Skeletal muscle tissue (tissue), 4 donors: ENCODE data around the gene CALHM1. TPM values are rescaled to one million over a fixed set of nuclear protein-coding genes. Genes with fewer than 3 reads are reported as not detected.
"Not testable (repeated sequence)": the region's sequence is repeated elsewhere in the genome, so short reads cannot be mapped to it uniquely, and the experiment has no call there.

Experiments used
- H3K27ac ChIP-seq: one replicate; pipeline ENCODE4 v1.7.0; 2013; ENCODE audit warnings: mild to moderate bottlenecking, low read depth, low read length, inconsistent platforms
- H3K27me3 ChIP-seq, 3 donors: one replicate each; pipeline ENCODE4 v1.7.0; 2013; ENCODE audit warnings: low read length in 3 of 3; ENCODE audit not compliant: control insufficient read depth in 3 of 3, insufficient read depth in 3 of 3
- H3K36me3 ChIP-seq, 3 donors: one replicate each; pipeline ENCODE4 v1.7.0; 2013; ENCODE audit warnings: low read length in 3 of 3; ENCODE audit not compliant: control insufficient read depth in 3 of 3, insufficient read depth in 3 of 3
- H3K4me1 ChIP-seq, 3 donors: one replicate each; pipeline ENCODE4 v1.7.0; 2013; ENCODE audit warnings: low read length in 3 of 3, mild to moderate bottlenecking in 3 of 3; ENCODE audit not compliant: control insufficient read depth in 3 of 3, insufficient read depth in 3 of 3
- H3K4me3 ChIP-seq, 3 donors: one replicate each; pipeline ENCODE4 v1.7.0; 2013; ENCODE audit warnings: low read length in 3 of 3
- H3K9ac ChIP-seq, 3 donors: one replicate each; pipeline ENCODE4 v1.7.0; 2013; ENCODE audit warnings: low read length in 3 of 3, mild to moderate bottlenecking in 3 of 3, moderate library complexity in 2 of 3, low read depth in 1 of 3
- H3K9me3 ChIP-seq, 3 donors: one replicate each; pipeline ENCODE4 v1.7.0; 2013; ENCODE audit warnings: low read length in 3 of 3; ENCODE audit not compliant: control insufficient read depth in 3 of 3
- total RNA-seq: library from RNA; depleted of rRNA; stranded (reverse); fragments of >200 nt; gene quantifications from one replicate; pipeline ENCODE4 v1.2.3, GENCODE V29; 2014
- donor health status: Osteomylitis.

The CALHM1 gene
- total RNA-seq, 1 donor from 2014 or later = not detected

- H3K27ac ChIP-seq, H3K36me3 ChIP-seq, H3K27me3 ChIP-seq, H3K4me1 ChIP-seq, H3K4me3 ChIP-seq, H3K9me3 ChIP-seq, H3K9ac ChIP-seq: not testable (repeated sequence)
Measured at GRCh38 chr10:103486635-103487409, 28.1 kb upstream of the CALHM1 start.

DNA sequence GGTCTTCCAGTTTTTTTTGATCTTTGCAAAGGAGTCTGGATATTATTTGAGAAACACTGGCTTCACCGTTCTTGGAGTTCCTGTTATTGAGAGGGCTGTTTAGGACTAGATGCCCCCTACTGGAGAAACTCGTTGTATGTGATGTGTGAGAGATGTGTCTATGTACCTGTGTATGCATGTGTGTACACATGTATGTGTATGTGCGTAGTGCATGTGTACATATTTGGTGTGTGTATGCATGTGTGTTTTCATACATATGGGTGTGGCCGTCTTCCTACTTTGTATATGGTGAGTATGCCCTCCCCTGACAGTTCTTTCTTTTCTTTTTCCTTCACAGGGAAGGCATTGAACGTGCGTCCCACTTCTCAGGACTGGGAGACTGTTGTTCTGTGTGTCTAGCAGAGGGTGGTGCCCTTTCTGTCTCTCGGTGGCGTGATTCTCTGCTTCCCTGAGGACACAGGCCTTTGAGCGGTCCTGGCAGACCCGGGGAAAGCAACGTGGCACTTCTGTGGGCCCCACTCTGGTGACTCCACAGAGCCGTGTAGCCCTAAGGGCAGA, 23.4 kb upstream of the CALHM1 start:
- Histone ChIP-seq H3K9me3 (no peaks in the 10 kb centered on the region), H3K36me3 (no peaks in the 10 kb centered on the region), H3K4me3 (no peak overlapping the region), H3K9ac (no peak overlapping the region), H3K4me1 (peaks cover 0 to 6% (median 2%) of the 10 kb centered on the region in 3 donors), H3K27ac (no peak overlapping the region), H3K27me3 (no peaks in the 10 kb centered on the region)

DNA sequence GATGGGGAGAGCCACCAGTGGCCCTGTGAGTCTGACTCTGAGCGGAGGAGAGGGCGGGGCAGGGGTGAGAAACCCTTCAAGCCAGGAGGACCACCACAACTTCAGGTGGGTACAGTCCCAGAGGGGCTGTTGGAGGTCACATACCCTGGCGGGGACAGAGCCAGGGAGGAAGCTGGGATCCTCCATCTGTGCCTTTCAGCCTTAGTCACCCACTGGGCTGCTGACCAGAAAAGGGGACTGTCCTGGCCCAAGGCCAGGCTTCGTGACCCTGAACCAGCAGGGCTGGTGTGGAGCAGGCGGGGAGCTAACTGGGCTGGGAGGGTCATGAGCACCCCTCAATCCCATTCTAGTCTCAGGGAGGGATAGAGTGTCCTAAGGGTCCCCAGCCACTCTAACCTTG, 21.8 kb upstream of the CALHM1 start:
- no peaks in the 10 kb centered on the region for H3K36me3 ChIP-seq
- no peak overlapping the region for H3K4me3 ChIP-seq
- no peak overlapping the region for H3K27ac ChIP-seq
- H3K4me1 ChIP-seq = peaks cover 0 to 6% (median 0%) of the 10 kb centered on the region in 3 donors
- no peaks in the 10 kb centered on the region for H3K27me3 ChIP-seq
- no peaks in the 10 kb centered on the region for H3K9me3 ChIP-seq
- no peak overlapping the region for H3K9ac ChIP-seq

DNA sequence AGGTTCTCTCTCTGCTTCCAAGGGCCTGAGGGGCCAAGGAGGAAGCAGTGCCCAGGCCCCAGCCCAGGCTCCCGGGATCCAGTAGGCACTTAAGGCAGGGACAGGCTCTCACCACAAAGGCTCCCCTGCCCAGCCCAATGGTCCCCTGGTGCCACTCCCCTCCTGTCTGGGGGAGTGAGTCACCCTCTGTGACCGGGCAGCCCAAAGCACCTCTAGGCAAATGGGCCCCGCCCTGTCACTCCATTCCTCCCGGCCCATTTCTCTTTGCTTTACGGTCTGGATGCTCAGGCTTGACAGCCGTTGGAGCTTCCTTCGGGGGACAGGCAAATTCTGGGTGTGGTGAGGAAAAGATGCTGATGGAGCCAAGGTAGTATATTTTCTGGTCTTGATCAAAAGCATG, 20.4 kb upstream of the CALHM1 start, which contains the start of gene CALHM3:
CALHM3 (minus strand) TSS at position 106 of the 400 bp plus-strand sequence. CDS start 208 bp downstream, outside the sequence.
- Histone ChIP-seq H3K36me3 (no peaks in the 10 kb centered on the region), H3K4me1 (peaks cover 0 to 6% (median 0%) of the 10 kb centered on the region in 3 donors), H3K9ac (no peak within 1 kb of the TSS), H3K9me3 (no peaks in the 10 kb centered on the region), H3K27ac (no peak within 1 kb of the TSS), H3K4me3 (no peak within 1 kb of the TSS), H3K27me3 (no peaks in the 10 kb centered on the region)

DNA sequence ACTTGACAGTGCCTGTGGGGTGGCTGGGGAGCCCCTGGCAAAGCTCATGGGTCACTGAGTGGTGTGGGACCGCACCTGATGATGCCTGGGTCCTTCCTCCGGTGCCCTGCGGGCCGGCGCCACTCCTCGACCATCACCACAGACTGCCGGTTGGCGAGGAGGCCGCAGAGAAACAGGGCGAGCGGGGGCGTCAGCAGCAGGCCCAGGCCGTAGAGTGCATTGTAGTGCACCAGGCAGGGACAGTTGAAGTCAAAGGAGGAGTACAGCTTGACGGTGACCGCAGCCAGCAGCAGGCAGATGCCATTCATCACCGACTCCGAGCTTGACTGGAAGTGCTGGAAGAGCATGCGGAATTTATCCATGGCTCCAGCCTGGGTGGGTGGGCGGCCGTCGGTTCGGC, 20.0 kb upstream of the CALHM1 start:
- no peak overlapping the region for H3K4me3 ChIP-seq

DNA sequence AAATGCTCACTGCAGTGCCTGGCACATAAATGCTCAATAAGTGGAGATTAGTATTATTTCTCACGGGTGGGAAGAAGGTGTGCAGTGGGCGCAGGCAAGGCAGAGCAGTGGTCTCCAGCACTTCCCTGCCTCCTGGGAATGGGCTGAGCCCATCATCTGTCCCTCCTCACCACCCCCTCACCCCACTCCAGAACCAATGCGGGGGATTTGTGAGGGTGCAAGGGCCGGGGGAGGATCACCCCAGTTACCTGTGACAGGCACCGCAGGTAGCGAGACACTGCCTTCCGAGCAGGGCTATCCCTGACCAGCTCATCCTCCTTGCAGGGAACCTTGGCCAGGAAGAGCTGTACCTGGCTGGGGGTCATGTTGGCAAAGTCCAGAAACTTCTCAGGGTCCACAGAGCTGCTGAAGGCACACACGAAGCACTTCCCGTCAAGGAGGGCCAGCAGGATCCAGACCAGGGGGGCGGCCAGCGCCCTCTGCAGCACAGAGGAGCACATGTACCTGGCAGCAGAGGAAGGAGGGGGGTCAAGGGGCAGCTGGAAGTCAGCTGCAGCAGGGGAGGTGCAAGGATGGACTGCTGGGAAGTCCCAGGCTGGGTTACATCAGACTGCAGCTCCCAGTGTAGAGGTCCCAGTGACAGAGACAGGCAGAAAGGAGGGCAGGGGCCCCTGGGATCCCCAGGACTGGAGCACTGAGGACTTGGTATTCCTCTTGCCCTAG, 17.5 kb upstream of the CALHM1 start:
- Histone ChIP-seq H3K9ac (no peak overlapping the region), H3K9me3 (no peaks in the 10 kb centered on the region), H3K36me3 (no peaks in the 10 kb centered on the region), H3K27ac (no peak overlapping the region), H3K4me3 (no peak overlapping the region), H3K27me3 (no peaks in the 10 kb centered on the region), H3K4me1 (peaks cover 0 to 6% (median 5%) of the 10 kb centered on the region in 3 donors)

More for the DNA sequence above, 20.0 kb upstream of the CALHM1 start:
- Histone ChIP-seq H3K27ac (no peak overlapping the region), H3K9me3 (no peaks in the 10 kb centered on the region), H3K4me1 (peaks cover 0 to 6% (median 0%) of the 10 kb centered on the region in 3 donors), H3K9ac (no peak overlapping the region), H3K36me3 (no peaks in the 10 kb centered on the region), H3K27me3 (no peaks in the 10 kb centered on the region)

DNA sequence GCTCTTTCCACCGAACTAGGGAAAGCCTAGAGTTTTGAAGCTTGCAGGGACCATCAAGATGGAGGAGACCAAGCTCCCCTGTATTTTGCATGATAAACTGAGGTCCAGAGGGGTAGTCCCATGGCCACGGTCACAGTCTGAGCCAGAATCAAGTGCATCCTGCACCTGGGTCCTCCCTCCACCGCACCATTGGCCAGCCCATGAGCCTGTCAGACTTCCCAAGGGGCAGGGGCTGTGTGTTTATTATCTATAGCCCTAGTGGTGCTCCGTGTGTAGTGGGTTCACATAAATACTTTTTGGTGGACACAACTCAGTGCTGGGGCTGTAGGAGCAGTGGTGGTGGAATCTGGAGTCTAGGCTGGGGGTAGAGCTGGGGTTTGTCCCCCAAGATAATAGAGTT, 16.7 kb upstream of the CALHM1 start:
- H3K9ac ChIP-seq = no peak overlapping the region
- no peaks in the 10 kb centered on the region for H3K36me3 ChIP-seq
- peaks cover 2 to 7% (median 5%) of the 10 kb centered on the region in 3 donors for H3K4me1 ChIP-seq
- no peak overlapping the region for H3K4me3 ChIP-seq
- no peak overlapping the region for H3K27ac ChIP-seq
- peaks cover 0 to 6% (median 0%) of the 10 kb centered on the region in 3 donors for H3K27me3 ChIP-seq
- no peaks in the 10 kb centered on the region for H3K9me3 ChIP-seq

DNA sequence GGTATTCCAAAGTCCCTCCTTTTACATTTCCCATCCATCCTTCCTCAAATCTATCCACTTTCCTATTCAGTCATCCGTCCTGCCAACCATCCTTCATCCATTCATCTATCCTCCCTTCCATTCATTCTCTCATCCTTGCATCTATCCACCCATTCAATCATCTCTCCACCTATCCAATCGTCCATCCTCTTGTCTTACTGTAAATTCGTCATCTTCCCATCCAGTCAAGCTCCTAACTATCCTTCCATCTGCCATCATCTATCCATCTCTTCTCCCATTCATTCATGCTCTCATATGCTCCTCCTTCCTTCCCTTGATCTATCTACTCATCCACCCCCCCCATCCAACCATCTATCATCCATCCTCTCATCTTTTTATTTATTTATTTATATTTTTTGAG, 15.4 kb upstream of the CALHM1 start:
- Histone ChIP-seq H3K9ac (no peak overlapping the region), H3K36me3 (no peaks in the 10 kb centered on the region), H3K9me3 (no peaks in the 10 kb centered on the region), H3K4me1 (peaks cover 2 to 6% (median 5%) of the 10 kb centered on the region in 3 donors), H3K4me3 (no peak overlapping the region), H3K27me3 (peaks cover 0 to 6% (median 0%) of the 10 kb centered on the region in 3 donors), H3K27ac (no peak overlapping the region)

- Histone ChIP-seq H3K4me3 (no peak overlapping the region), H3K4me1 (peaks cover 2 to 6% (median 5%) of the 10 kb centered on the region in 3 donors), H3K27me3 (peaks cover 0 to 6% (median 0%) of the 10 kb centered on the region in 3 donors), H3K9me3 (no peaks in the 10 kb centered on the region), H3K27ac (no peak overlapping the region), H3K9ac (no peak overlapping the region), H3K36me3 (no peaks in the 10 kb centered on the region)
Measured at GRCh38 chr10:103473261-103473671, 14.6 kb upstream of the CALHM1 start.

GRCh38 chr10:103472005-103472404, 13.3 kb upstream of the CALHM1 start:
- Histone ChIP-seq H3K27me3 (peaks cover 0 to 6% (median 0%) of the 10 kb centered on the region in 3 donors), H3K4me3 (no peak overlapping the region), H3K36me3 (no peaks in the 10 kb centered on the region), H3K9ac (no peak overlapping the region), H3K4me1 (peaks cover 2 to 6% (median 5%) of the 10 kb centered on the region in 3 donors), H3K27ac (no peak overlapping the region), H3K9me3 (no peaks in the 10 kb centered on the region)
